ENCODE data around the gene SLC30A7.

Gene SLC30A7

GRCh38 chr1:100895540-100896480 is at the start of gene SLC30A7:
TSS of gene SLC30A7 (plus strand) at chr1:100896090. CDS start at chr1:100896263, 173 bp downstream.
- Histone ChIP-seq H3F3A (ENCODE audit: insufficient read depth, low read length) (no peaks in the 10 kb centered on the region), H3K27me3 (ENCODE audit: insufficient read depth, low read length) (no peaks in the 10 kb centered on the region), H3K79me2 (ENCODE audit: insufficient read depth, low read length) (no peaks in the 10 kb centered on the region), H3K4me2 (ENCODE audit: low read length) (peak within 1 kb of the TSS; percentile 89), H3K4me3 (ENCODE audit: low read depth, low read length, poor library complexity, severe bottlenecking) (peak within 1 kb of the TSS; percentile 87), H4K20me1 (ENCODE audit: insufficient read depth, low read length) (no peaks in the 10 kb centered on the region), H3K9ac (ENCODE audit: low read length) (peak within 1 kb of the TSS; percentile 82), H3K9me2 (ENCODE audit: low read depth, low read length) (no peaks in the 10 kb centered on the region), H3K36me3 (ENCODE audit: insufficient read depth, low read length) (peaks cover 21% of the 10 kb centered on the region; the same call in 1 of the 2 replicates), H3K9me3 (ENCODE audit: low read length) (no peaks in the 10 kb centered on the region), H3K27ac (ENCODE audit: low read depth, low read length, poor library complexity, severe bottlenecking) (peak within 1 kb of the TSS; percentile 72), H3K4me1 (ENCODE audit: insufficient read depth, low read length, severe bottlenecking) (peaks cover 26% of the 10 kb centered on the region), H2AFZ (ENCODE audit: low read length) (peak within 1 kb of the TSS; percentile 65)
- TF ChIP-seq CTCF (IDR thresholded peaks at IDR 0.05; ENCODE audit: low read length): no peak

GRCh38 chr1:100847361-100848082 is 48.4 kb upstream of the SLC30A7 start:
- no peak overlapping the region for H2AFZ ChIP-seq (ENCODE audit: low read length)
- H3K27me3 ChIP-seq (ENCODE audit: insufficient read depth, low read length): no peaks in the 10 kb centered on the region
- H3K4me1 ChIP-seq (ENCODE audit: insufficient read depth, low read length, severe bottlenecking): no peaks in the 10 kb centered on the region
- TF ChIP-seq EZH2 (IDR thresholded peaks at IDR 0.05; ENCODE audit: borderline replicate concordance, low read length) (no peak), CTCF (IDR thresholded peaks at IDR 0.05; ENCODE audit: low read length) (no peak)
- no peaks in the 10 kb centered on the region for H3K36me3 ChIP-seq (ENCODE audit: insufficient read depth, low read length)
- no peaks in the 10 kb centered on the region for H3K79me2 ChIP-seq (ENCODE audit: insufficient read depth, low read length)
- H3K4me2 ChIP-seq (ENCODE audit: low read length): no peak overlapping the region
- H3K9ac ChIP-seq (ENCODE audit: low read length): no peak overlapping the region
- no peak overlapping the region for H3K4me3 ChIP-seq (ENCODE audit: low read depth, low read length, poor library complexity, severe bottlenecking)
- no peak overlapping the region for H3K27ac ChIP-seq (ENCODE audit: low read depth, low read length, poor library complexity, severe bottlenecking)
- H3F3A ChIP-seq (ENCODE audit: insufficient read depth, low read length): no peaks in the 10 kb centered on the region
- H4K20me1 ChIP-seq (ENCODE audit: insufficient read depth, low read length): no peaks in the 10 kb centered on the region
- no peaks in the 10 kb centered on the region for H3K9me2 ChIP-seq (ENCODE audit: low read depth, low read length)
- H3K9me3 ChIP-seq (ENCODE audit: low read length): no peaks in the 10 kb centered on the region

- Histone ChIP-seq H3K79me2 (ENCODE audit: insufficient read depth, low read length) (no peaks in the 10 kb centered on the region), H4K20me1 (ENCODE audit: insufficient read depth, low read length) (no peaks in the 10 kb centered on the region), H3K27me3 (ENCODE audit: insufficient read depth, low read length) (no peaks in the 10 kb centered on the region), H3F3A (ENCODE audit: insufficient read depth, low read length) (no peaks in the 10 kb centered on the region), H3K9me2 (ENCODE audit: low read depth, low read length) (no peaks in the 10 kb centered on the region), H3K4me2 (ENCODE audit: low read length) (no peak overlapping the region), H3K9ac (ENCODE audit: low read length) (no peak overlapping the region), H3K4me3 (ENCODE audit: low read depth, low read length, poor library complexity, severe bottlenecking) (no peak overlapping the region), H3K4me1 (ENCODE audit: insufficient read depth, low read length, severe bottlenecking) (no peaks in the 10 kb centered on the region), H3K27ac (ENCODE audit: low read depth, low read length, poor library complexity, severe bottlenecking) (no peak overlapping the region), H3K36me3 (ENCODE audit: insufficient read depth, low read length) (no peaks in the 10 kb centered on the region), H3K9me3 (ENCODE audit: low read length) (no peaks in the 10 kb centered on the region), H2AFZ (ENCODE audit: low read length) (no peak overlapping the region)
- no peak for TF ChIP-seq EZH2 (IDR thresholded peaks at IDR 0.05; ENCODE audit: borderline replicate concordance, low read length)
- TF ChIP-seq CTCF (IDR thresholded peaks at IDR 0.05; ENCODE audit: low read length): no peak
Observed at GRCh38 chr1:100851726-100852125, 44.2 kb upstream of the SLC30A7 start.

Measured in OCI-LY1 (cell line).